Testis (tissue), 3 donors: ENCODE measurements around the gene TRIO. TPM values are rescaled to one million over a fixed set of nuclear protein-coding genes. Genes with fewer than 3 reads are reported as not detected.
A peak's percentile ranks its signal among the peaks of the same experiment; 100 is the strongest.

ENCODE experiments used
- DNase-seq: peaks from one replicate; pipeline ENCODE4 v3.0.0-alpha.2; 2019
- H3K27ac ChIP-seq, 2 donors: fragments of 200-600 bp; sonication (generic); one replicate each; pipeline ENCODE4 v1.5.1; 2019
- H3K27me3 ChIP-seq: fragments of 200-600 bp; sonication (generic); one replicate; pipeline ENCODE4 v1.5.1; 2019
- H3K36me3 ChIP-seq: fragments of 200-600 bp; sonication (generic); one replicate; pipeline ENCODE4 v1.5.1; 2017; ENCODE audit warnings: low read depth; ENCODE audit errors: missing control alignments
- H3K4me1 ChIP-seq: fragments of 200-600 bp; sonication (generic); one replicate; pipeline ENCODE4 v1.5.1; 2019
- H3K4me3 ChIP-seq, 2 donors: fragments of 200-600 bp; sonication (generic); one replicate each; pipeline ENCODE4 v1.5.1; 2017 to 2019
- H3K9me3 ChIP-seq: fragments of 200-600 bp; sonication (generic); one replicate; pipeline ENCODE4 v1.5.1; 2017
- CTCF ChIP-seq, 3 experiments: fragments of 450-650 bp in 2 of 3; fragments of 200-600 bp in 1 of 3; sonication (generic) in 1 of 3; IDR thresholded peaks; one replicate each; pipeline ENCODE4 v1.5.1; 2016 to 2019; ENCODE audit warnings: antibody characterized with exemption in 3 of 3, mild to moderate bottlenecking in 2 of 3, moderate library complexity in 1 of 3
- POLR2A ChIP-seq: fragments of 450-650 bp; IDR thresholded peaks from one replicate; pipeline ENCODE4 v1.6.1; 2017; ENCODE audit warnings: antibody characterized with exemption, mild to moderate bottlenecking, moderate library complexity
- WGBS, 2 donors: methylation state at CpG; one replicate each; pipeline ENCODE4 v1.1.5; 2018; 5-methylcytosine and 5-hydroxymethylcytosine counted together
- intact Hi-C: fragments of 100-400 bp; cut with DNase I; formaldehyde crosslinking; loops from one replicate; pipeline ENCODE4 v1.15.1; 2023; ENCODE audit warnings: low total_unique reads
- polyA plus RNA-seq: library from polyadenylated mRNA; stranded (reverse); fragments of 350-450 nt; fragmentation: Illumina TruSeq; extraction: RNeasy Lipid Tissue Mini Kit (QIAGEN cat#74804); gene quantifications from one replicate; pipeline ENCODE4 v1.2.3, GENCODE V29; 2014; ENCODE audit warnings: low read depth, low replicate concordance; ENCODE audit not compliant: insufficient read depth
- total RNA-seq, 2 donors: library from RNA; depleted of rRNA; stranded (reverse); fragments of >200 nt; gene quantifications; one replicate each; pipeline ENCODE4 v1.2.3, GENCODE V29; 2016

The TRIO gene
- total and polyA plus RNA-seq, 3 donors from 2014 or later = 47.2 to 295 (median 249) TPM

- 0% methylated on average over 9 to 80 of the region's 85 CpGs for WGBS, 2 donors
- H3K9me3 ChIP-seq = no peaks in the 10 kb centered on the region
- no peaks in the 10 kb centered on the region for H3K36me3 ChIP-seq
- peak; percentile 36 for DNase-seq
- intact Hi-C loops = loop anchor here (10.0 kb wide), 1 partner anchor 121 kb away; no protein-coding TSS in a partner anchor
- H3K27me3 ChIP-seq = no peaks in the 10 kb centered on the region
- H3K4me3 ChIP-seq = peak overlapping the region; percentile 67 to 89
- peak overlapping the region; percentile 96 for H3K27ac ChIP-seq
- peaks cover 28% of the 10 kb centered on the region for H3K4me1 ChIP-seq
- no peak for TF ChIP-seq CTCF (IDR thresholded peaks at IDR 0.05)
- TF ChIP-seq POLR2A = no peak
These were observed 871 bp downstream of the TRIO start for GRCh38 chr5:14143841-14144585.

GRCh38 chr5:14144586-14145434, 1.7 kb downstream of the TRIO start:
- intact Hi-C loops = loop anchor here (10.0 kb wide), 1 partner anchor 120 kb away; no protein-coding TSS in a partner anchor
- H3K36me3 ChIP-seq = no peaks in the 10 kb centered on the region
- no peaks in the 10 kb centered on the region for H3K9me3 ChIP-seq
- H3K27ac ChIP-seq = peak overlapping the region; percentile 96
- 1 to 4% methylated on average over 4 to 66 of the region's 85 CpGs for WGBS, 2 donors
- no peak for TF ChIP-seq POLR2A
- no peak for TF ChIP-seq CTCF (IDR thresholded peaks at IDR 0.05)
- peak; percentile 69 for DNase-seq
- H3K4me1 ChIP-seq = peaks cover 28% of the 10 kb centered on the region
- H3K4me3 ChIP-seq = peak overlapping the region; percentile 67 to 89
- no peaks in the 10 kb centered on the region for H3K27me3 ChIP-seq

- peak overlapping the region; percentile 67 to 89 for H3K4me3 ChIP-seq
- 8 to 12% methylated on average over 14 of the region's 14 CpGs for WGBS, 2 donors
- no peaks in the 10 kb centered on the region for H3K36me3 ChIP-seq
- peak overlapping the region in 1 of 2 donors; percentile 96 for H3K27ac ChIP-seq
- H3K9me3 ChIP-seq = no peaks in the 10 kb centered on the region
- TF ChIP-seq POLR2A (no peak), CTCF (IDR thresholded peaks at IDR 0.05) (no peak)
- DNase-seq = peak; percentile 32
- intact Hi-C loops = loop anchor here (10.0 kb wide), 1 partner anchor 119 kb away; no protein-coding TSS in a partner anchor
- H3K27me3 ChIP-seq = no peaks in the 10 kb centered on the region
- peaks cover 28% of the 10 kb centered on the region for H3K4me1 ChIP-seq
These were observed 2.5 kb downstream of the TRIO start for GRCh38 chr5:14145435-14146334.

GRCh38 chr5:14146725-14147124, 3.6 kb downstream of the TRIO start:
- H3K4me3 ChIP-seq = no peak overlapping the region
- intact Hi-C loops = loop anchor here (10.0 kb wide), 1 partner anchor 118 kb away; no protein-coding TSS in a partner anchor
- H3K9me3 ChIP-seq = no peaks in the 10 kb centered on the region
- no peak for DNase-seq
- no peaks in the 10 kb centered on the region for H3K36me3 ChIP-seq
- no peaks in the 10 kb centered on the region for H3K27me3 ChIP-seq
- 69 to 70% methylated on average over 3 of the region's 3 CpGs for WGBS, 2 donors
- H3K27ac ChIP-seq = peak overlapping the region; percentile 6 to 96
- peaks cover 28% of the 10 kb centered on the region for H3K4me1 ChIP-seq
- TF ChIP-seq POLR2A = no peak
- no peak for TF ChIP-seq CTCF (IDR thresholded peaks at IDR 0.05)
